Measurements from ENCODE around the gene SH3RF3.
"Not testable (repeated sequence)": the region's sequence is repeated elsewhere in the genome, so short reads cannot be mapped to it uniquely, and the experiment has no call there.

SH3RF3 gene

GRCh38 chr2:109532728-109533076 is 403.7 kb downstream of the SH3RF3 start:
- no peak for DNase-seq

- DNase-seq = no peak
Measured at GRCh38 chr2:109533823-109534222, 404.8 kb downstream of the SH3RF3 start.

- no peak for DNase-seq
Measured at GRCh38 chr2:109535217-109535946, 406.4 kb downstream of the SH3RF3 start.

- DNase-seq = not testable (repeated sequence)
Measured at GRCh38 chr2:109536556-109536955, 407.6 kb downstream of the SH3RF3 start.

GRCh38 chr2:109537565-109538222 is 408.7 kb downstream of the SH3RF3 start:
- DNase-seq = no peak

GRCh38 chr2:109538546-109538945 is 409.5 kb downstream of the SH3RF3 start:
- DNase-seq = no peak

- DNase-seq = no peak
Measured at GRCh38 chr2:109542384-109542783, 413.4 kb downstream of the SH3RF3 start.

- peak; percentile 27 to 59 (median 30) for DNase-seq
Measured at GRCh38 chr2:109545828-109546713, 417.1 kb downstream of the SH3RF3 start.

GRCh38 chr2:109547280-109547679 is 418.3 kb downstream of the SH3RF3 start:
- no peak for DNase-seq

- DNase-seq = no peak
Measured at GRCh38 chr2:109549016-109549590, 420.1 kb downstream of the SH3RF3 start.

Measured in NCI-H1417 (cell line).